Tibial artery (tissue), 4 donors: ENCODE data around the gene ZDHHC12.

ENCODE experiments used
- DNase-seq, 2 donors: peaks; one replicate each; pipeline ENCODE4 v3.0.0-alpha.2; 2019
- H3K27ac ChIP-seq, 2 donors: fragments of 200-600 bp; sonication (generic) in 1 of 2; 1 replicate in 1 of 2; 2 replicates in 1 of 2; pipeline ENCODE4 v1.5.1; 2018 to 2019; ENCODE audit warnings: mild to moderate bottlenecking in 1 of 2
- H3K27me3 ChIP-seq, 2 donors: fragments of 200-600 bp; sonication (generic) in 1 of 2; one replicate each; pipeline versions ENCODE4 v1.5.1 to v1.6.0; 2016 to 2019
- H3K36me3 ChIP-seq, 3 donors: fragments of 200-600 bp; sonication (generic) in 2 of 3; one replicate each; pipeline ENCODE4 v1.5.1; 2016 to 2019; ENCODE audit warnings: mild to moderate bottlenecking in 2 of 3
- H3K4me1 ChIP-seq, 4 donors: fragments of 200-600 bp; sonication (generic) in 2 of 4; 1 replicate in 3 of 4; 2 replicates in 1 of 4; pipeline ENCODE4 v1.5.1; 2016 to 2019
- H3K4me3 ChIP-seq, 2 donors: fragments of 200-600 bp; sonication (generic) in 1 of 2; 1 replicate in 1 of 2; 2 replicates in 1 of 2; pipeline ENCODE4 v1.5.1; 2018 to 2019; ENCODE audit warnings: mild to moderate bottlenecking in 2 of 2
- H3K9me3 ChIP-seq, 3 donors: fragments of 200-600 bp; sonication (generic) in 1 of 3; one replicate each; pipeline ENCODE4 v1.5.1; 2016 to 2019
- CTCF ChIP-seq, 2 experiments: fragments of 200-600 bp in 1 of 2; fragments of 450-650 bp in 1 of 2; IDR thresholded peaks; one replicate each; pipeline ENCODE4 v1.5.1; 2017 to 2019; ENCODE audit warnings: antibody characterized with exemption in 2 of 2, mild to moderate bottlenecking in 1 of 2, moderate library complexity in 1 of 2
- intact Hi-C: fragments of 100-400 bp; cut with DNase I; formaldehyde crosslinking; loops from one replicate; pipeline ENCODE4 v1.15.0; 2023; ENCODE audit warnings: low total_unique reads

Gene ZDHHC12

GRCh38 chr9:128713941-128714573, 9.9 kb downstream of the ZDHHC12 start:
- peaks cover 0 to 17% (median 0%) of the 10 kb centered on the region in 3 donors for H3K36me3 ChIP-seq

DNA sequence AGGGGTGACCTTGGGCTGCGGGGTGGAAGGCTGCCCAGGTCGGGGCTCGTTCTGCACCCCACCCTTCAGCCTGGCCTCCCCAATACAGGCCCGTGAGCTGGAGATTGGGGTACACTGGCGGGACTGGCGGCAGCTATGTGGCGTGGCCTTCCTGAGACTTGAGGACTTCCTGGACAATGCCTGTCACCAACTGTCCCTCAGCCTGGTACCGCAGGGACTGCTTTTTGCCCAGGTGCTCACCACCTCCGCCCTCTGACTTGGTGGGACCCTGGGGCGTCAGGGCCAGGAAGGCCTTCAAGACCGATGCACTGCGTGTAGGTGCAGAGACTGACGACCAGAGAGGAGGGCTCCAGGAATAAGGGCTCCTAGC, 10.5 kb downstream of the ZDHHC12 start:
- Histone ChIP-seq H3K27ac (no peak overlapping the region), H3K9me3 (no peaks in the 10 kb centered on the region), H3K4me1 (no peaks in the 10 kb centered on the region), H3K36me3 (peaks cover 0 to 17% (median 0%) of the 10 kb centered on the region in 3 donors), H3K4me3 (no peak overlapping the region), H3K27me3 (no peaks in the 10 kb centered on the region)
- intact Hi-C loops = no loop called here
- TF ChIP-seq CTCF (IDR thresholded peaks at IDR 0.05) = no peak
- peak in 1 of 2 donors; percentile 24 for DNase-seq

More at GRCh38 chr9:128713941-128714573, 9.9 kb downstream of the ZDHHC12 start:
- Histone ChIP-seq H3K4me1 (no peaks in the 10 kb centered on the region), H3K27ac (no peak overlapping the region), H3K4me3 (no peak overlapping the region), H3K27me3 (no peaks in the 10 kb centered on the region), H3K9me3 (no peaks in the 10 kb centered on the region)
- no peak for TF ChIP-seq CTCF (IDR thresholded peaks at IDR 0.05)
- intact Hi-C loops = loop anchor here (2.0 kb wide), 1 partner anchor 21 kb away; no protein-coding TSS in a partner anchor
- peak in 1 of 2 donors; percentile 48 for DNase-seq

- H3K36me3 ChIP-seq = peaks cover 0 to 17% (median 0%) of the 10 kb centered on the region in 3 donors
- no peak for TF ChIP-seq CTCF (IDR thresholded peaks at IDR 0.05)
Observed at GRCh38 chr9:128712451-128713410, 11.2 kb downstream of the ZDHHC12 start.

GRCh38 chr9:128707446-128707845, 16.5 kb downstream of the ZDHHC12 start:
- no peak for TF ChIP-seq CTCF (IDR thresholded peaks at IDR 0.05)
- Histone ChIP-seq H3K27ac (no peak overlapping the region), H3K9me3 (no peaks in the 10 kb centered on the region), H3K4me1 (peaks cover 0 to 8% (median 5%) of the 10 kb centered on the region in 4 donors), H3K4me3 (no peak overlapping the region), H3K36me3 (no peaks in the 10 kb centered on the region), H3K27me3 (no peaks in the 10 kb centered on the region)
- DNase-seq = peak in 1 of 2 donors; percentile 34
- intact Hi-C loops = no loop called here

More at GRCh38 chr9:128712451-128713410, 11.2 kb downstream of the ZDHHC12 start:
- peak; percentile 10 to 57 for DNase-seq
- no peak overlapping the region for H3K4me3 ChIP-seq
- H3K27me3 ChIP-seq = no peaks in the 10 kb centered on the region
- H3K9me3 ChIP-seq = no peaks in the 10 kb centered on the region
- no peak overlapping the region for H3K27ac ChIP-seq
- no peaks in the 10 kb centered on the region for H3K4me1 ChIP-seq
- intact Hi-C loops = no loop called here

- TF ChIP-seq CTCF (IDR thresholded peaks at IDR 0.05) = no peak
Observed at GRCh38 chr9:128706671-128707381, 17.1 kb downstream of the ZDHHC12 start.

More at GRCh38 chr9:128706671-128707381, 17.1 kb downstream of the ZDHHC12 start:
- no peak overlapping the region for H3K4me3 ChIP-seq
- no peaks in the 10 kb centered on the region for H3K9me3 ChIP-seq
- no peaks in the 10 kb centered on the region for H3K27me3 ChIP-seq
- H3K36me3 ChIP-seq = no peaks in the 10 kb centered on the region
- H3K27ac ChIP-seq = no peak overlapping the region
- intact Hi-C loops = no loop called here
- H3K4me1 ChIP-seq = peaks cover 0 to 13% (median 8%) of the 10 kb centered on the region in 4 donors
- DNase-seq = peak in 1 of 2 donors; percentile 57
